Activated CD4-positive, alpha-beta T cell treated with anti-CD3 and anti-CD28 coated beads for 48 hours (primary cell): ENCODE measurements around the gene FBRSL1.
"Not testable (repeated sequence)": the region's sequence is repeated elsewhere in the genome, so short reads cannot be mapped to it uniquely, and the experiment has no call there.

Experiments used
- DNase-seq: peaks from one replicate; pipeline ENCODE4 v3.0.0-alpha.2; 2020

FBRSL1 gene

GRCh38 chr12:132489602-132490266 is at the start of gene FBRSL1:
TSS of gene FBRSL1 (plus strand) at chr12:132490151.
- DNase-seq = peak; percentile 93

GRCh38 chr12:132440420-132440819 is 49.5 kb upstream of the FBRSL1 start:
- not testable (repeated sequence) for DNase-seq

GRCh38 chr12:132441871-132442863 is 47.8 kb upstream of the FBRSL1 start:
- DNase-seq = no peak

- DNase-seq = no peak
These were observed 46.9 kb upstream of the FBRSL1 start for GRCh38 chr12:132443091-132443490.

GRCh38 chr12:132444283-132444682 is 45.7 kb upstream of the FBRSL1 start:
- DNase-seq = no peak

GRCh38 chr12:132444957-132445883 is 44.7 kb upstream of the FBRSL1 start:
- DNase-seq = peak; percentile 90

GRCh38 chr12:132445884-132446632 is 43.9 kb upstream of the FBRSL1 start:
- DNase-seq = peak; percentile 70

- DNase-seq = no peak
These were observed 43.2 kb upstream of the FBRSL1 start for GRCh38 chr12:132446633-132447326.

GRCh38 chr12:132447327-132447720 is 42.6 kb upstream of the FBRSL1 start:
- DNase-seq = no peak

- DNase-seq = no peak
These were observed 42.1 kb upstream of the FBRSL1 start for GRCh38 chr12:132447731-132448462.

- no peak for DNase-seq
These were observed 41.5 kb upstream of the FBRSL1 start for GRCh38 chr12:132448463-132448820.

GRCh38 chr12:132449565-132450417 is 40.2 kb upstream of the FBRSL1 start:
- DNase-seq = no peak

GRCh38 chr12:132450418-132451171 is 39.4 kb upstream of the FBRSL1 start:
- no peak for DNase-seq

GRCh38 chr12:132451172-132451835 is 38.6 kb upstream of the FBRSL1 start:
- DNase-seq = no peak

GRCh38 chr12:132451836-132452195 is 38.1 kb upstream of the FBRSL1 start:
- DNase-seq = no peak

GRCh38 chr12:132452596-132453350 is 37.2 kb upstream of the FBRSL1 start:
- no peak for DNase-seq

- no peak for DNase-seq
These were observed 36.4 kb upstream of the FBRSL1 start for GRCh38 chr12:132453361-132454192.
